PFSK-1 (cell line): ENCODE measurements around the gene OPN3. TPM values are rescaled to one million over a fixed set of nuclear protein-coding genes. Genes with fewer than 3 reads are reported as not detected.

Experiments
- FOXP2 ChIP-seq: optimal IDR thresholded peaks from 2 replicates; pipeline ENCODE3; 2011; ENCODE audit warnings: borderline replicate concordance, control low read depth, inconsistent platforms; ENCODE audit not compliant: insufficient read depth; ENCODE audit errors: extremely low read length, extremely low read depth
- POLR2AphosphoS5 ChIP-seq: IDR thresholded peaks from 2 replicates; pipeline ENCODE4 v1.6.1; 2012; ENCODE audit warnings: low read depth, mild to moderate bottlenecking, control low read depth, low read length, moderate library complexity
- SIN3A ChIP-seq: IDR thresholded peaks from 2 replicates; pipeline ENCODE4 v1.6.1; 2012; ENCODE audit warnings: mild to moderate bottlenecking, low read length, moderate library complexity, borderline replicate concordance; ENCODE audit not compliant: insufficient read depth
- TAF1 ChIP-seq: IDR thresholded peaks from 2 replicates; pipeline ENCODE4 v1.6.1; 2012; ENCODE audit warnings: low read length, control low read depth, borderline replicate concordance; ENCODE audit not compliant: insufficient read depth
- polyA plus RNA-seq: library from polyadenylated mRNA; unstranded; fragments of >200 nt; gene quantifications from one replicate; pipeline ENCODE4 v1.2.1, GENCODE V29; 2012; ENCODE audit warnings: low read depth, missing spikeins; ENCODE audit not compliant: insufficient read length
- TF ChIP-seq, protein P1 (sequence below), 2 experiments: IDR thresholded peaks; 2 replicates each; pipeline versions ENCODE4 v1.6.1 to v1.8.0; 2011 to 2012; ENCODE audit warnings: low read depth in 2 of 2, low read length in 2 of 2, control low read depth in 1 of 2, inconsistent platforms in 1 of 2, mild to moderate bottlenecking in 1 of 2, moderate library complexity in 1 of 2; ENCODE audit not compliant: insufficient read depth in 1 of 2

OPN3 gene
- 0.58 TPM for polyA plus RNA-seq

- TF ChIP-seq POLR2AphosphoS5 (peak; percentile 67; the same call in 1 of the 2 replicates), FOXP2 (peak; percentile 96), TAF1 (peak; percentile 69; the same call in 1 of the 2 replicates)
- TF ChIP-seq, protein P1, sequence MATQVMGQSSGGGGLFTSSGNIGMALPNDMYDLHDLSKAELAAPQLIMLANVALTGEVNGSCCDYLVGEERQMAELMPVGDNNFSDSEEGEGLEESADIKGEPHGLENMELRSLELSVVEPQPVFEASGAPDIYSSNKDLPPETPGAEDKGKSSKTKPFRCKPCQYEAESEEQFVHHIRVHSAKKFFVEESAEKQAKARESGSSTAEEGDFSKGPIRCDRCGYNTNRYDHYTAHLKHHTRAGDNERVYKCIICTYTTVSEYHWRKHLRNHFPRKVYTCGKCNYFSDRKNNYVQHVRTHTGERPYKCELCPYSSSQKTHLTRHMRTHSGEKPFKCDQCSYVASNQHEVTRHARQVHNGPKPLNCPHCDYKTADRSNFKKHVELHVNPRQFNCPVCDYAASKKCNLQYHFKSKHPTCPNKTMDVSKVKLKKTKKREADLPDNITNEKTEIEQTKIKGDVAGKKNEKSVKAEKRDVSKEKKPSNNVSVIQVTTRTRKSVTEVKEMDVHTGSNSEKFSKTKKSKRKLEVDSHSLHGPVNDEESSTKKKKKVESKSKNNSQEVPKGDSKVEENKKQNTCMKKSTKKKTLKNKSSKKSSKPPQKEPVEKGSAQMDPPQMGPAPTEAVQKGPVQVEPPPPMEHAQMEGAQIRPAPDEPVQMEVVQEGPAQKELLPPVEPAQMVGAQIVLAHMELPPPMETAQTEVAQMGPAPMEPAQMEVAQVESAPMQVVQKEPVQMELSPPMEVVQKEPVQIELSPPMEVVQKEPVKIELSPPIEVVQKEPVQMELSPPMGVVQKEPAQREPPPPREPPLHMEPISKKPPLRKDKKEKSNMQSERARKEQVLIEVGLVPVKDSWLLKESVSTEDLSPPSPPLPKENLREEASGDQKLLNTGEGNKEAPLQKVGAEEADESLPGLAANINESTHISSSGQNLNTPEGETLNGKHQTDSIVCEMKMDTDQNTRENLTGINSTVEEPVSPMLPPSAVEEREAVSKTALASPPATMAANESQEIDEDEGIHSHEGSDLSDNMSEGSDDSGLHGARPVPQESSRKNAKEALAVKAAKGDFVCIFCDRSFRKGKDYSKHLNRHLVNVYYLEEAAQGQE (IDR thresholded peaks at IDR 0.05; ENCODE audit: insufficient read depth in 1 of 2, low read depth in 2 of 2, low read length in 2 of 2) = no peak
These were observed at the start of gene OPN3, which contains the start of gene CHML for GRCh38 chr1:241640149-241640866. Gene OPN3 (minus strand): TSS chr1:241640369. CDS start chr1:241640254, 115 bp downstream. Gene CHML (minus strand): TSS chr1:241640369. CDS start chr1:241635766, 4,603 bp downstream.

DNA sequence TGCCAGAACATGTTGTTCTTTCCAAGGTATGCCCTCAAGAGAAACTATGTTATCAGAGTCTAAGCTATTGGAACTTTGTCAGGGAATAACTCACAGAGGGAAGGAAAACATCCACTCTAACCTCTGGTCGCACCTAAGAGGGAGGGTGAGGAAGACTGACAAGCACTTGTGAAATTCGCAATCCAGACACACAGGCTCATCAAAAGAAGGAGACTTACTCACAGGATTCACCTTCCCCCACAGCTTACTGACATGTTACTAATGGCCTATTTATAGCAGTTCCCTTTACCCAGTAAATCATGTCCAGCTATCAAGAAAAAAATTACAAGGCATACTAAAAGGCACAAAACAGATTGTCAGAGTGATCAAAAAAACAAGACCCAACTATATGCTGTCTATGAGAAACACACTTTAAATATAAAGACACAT, 48.8 kb upstream of the OPN3 start:
- TF ChIP-seq TAF1 (no peak), POLR2AphosphoS5 (no peak), SIN3A (no peak), FOXP2 (no peak)
- TF ChIP-seq, protein P1 (IDR thresholded peaks at IDR 0.05; ENCODE audit: insufficient read depth in 1 of 2, low read depth in 2 of 2, low read length in 2 of 2) = no peak

DNA sequence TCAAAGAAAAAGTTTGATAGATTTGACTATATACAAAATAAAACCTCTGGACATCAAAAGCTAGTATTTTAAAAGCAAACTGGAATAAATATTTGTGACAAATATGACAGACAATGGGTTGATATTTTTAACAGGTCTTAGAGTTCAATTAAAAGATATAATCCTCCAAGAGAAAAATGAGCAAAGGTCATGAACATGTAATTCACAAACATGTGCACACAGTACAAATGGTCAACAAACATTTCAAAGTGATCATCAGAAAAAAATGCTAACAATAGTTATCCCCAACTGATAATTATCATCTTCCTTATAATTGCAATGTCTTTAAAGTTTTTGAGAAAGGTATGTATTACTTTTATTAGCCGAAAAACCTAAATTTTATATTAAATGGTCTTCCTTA, 43.9 kb upstream of the OPN3 start:
- TF ChIP-seq POLR2AphosphoS5 = no peak
- no peak for TF ChIP-seq SIN3A
- no peak for TF ChIP-seq FOXP2
- TF ChIP-seq, protein P1 (IDR thresholded peaks at IDR 0.05; ENCODE audit: insufficient read depth in 1 of 2, low read depth in 2 of 2, low read length in 2 of 2) = no peak
- no peak for TF ChIP-seq TAF1

- no peak for TF ChIP-seq TAF1
- TF ChIP-seq FOXP2 = no peak
- TF ChIP-seq, protein P1 (IDR thresholded peaks at IDR 0.05; ENCODE audit: insufficient read depth in 1 of 2, low read depth in 2 of 2, low read length in 2 of 2) = no peak
- TF ChIP-seq SIN3A = no peak
- TF ChIP-seq POLR2AphosphoS5 = no peak
These were observed 42.8 kb upstream of the OPN3 start for GRCh38 chr1:241682921-241683320.
